HL-60/S4 treated with retinoic acid at 250 ng/mL for 4 days and 3 days (cell line): ENCODE results near the gene CCNG1.
"Not testable (repeated sequence)": the region's sequence is repeated elsewhere in the genome, so short reads cannot be mapped to it uniquely, and the experiment has no call there.

Experiments used
- in situ Hi-C: fragments of 300-500 bp; cut with MboI; formaldehyde crosslinking; loops from 2 replicates; pipeline ENCODE4 v1.7.0; 2022; ENCODE audit warnings: low sequenced_read_pairs

The CCNG1 gene

DNA sequence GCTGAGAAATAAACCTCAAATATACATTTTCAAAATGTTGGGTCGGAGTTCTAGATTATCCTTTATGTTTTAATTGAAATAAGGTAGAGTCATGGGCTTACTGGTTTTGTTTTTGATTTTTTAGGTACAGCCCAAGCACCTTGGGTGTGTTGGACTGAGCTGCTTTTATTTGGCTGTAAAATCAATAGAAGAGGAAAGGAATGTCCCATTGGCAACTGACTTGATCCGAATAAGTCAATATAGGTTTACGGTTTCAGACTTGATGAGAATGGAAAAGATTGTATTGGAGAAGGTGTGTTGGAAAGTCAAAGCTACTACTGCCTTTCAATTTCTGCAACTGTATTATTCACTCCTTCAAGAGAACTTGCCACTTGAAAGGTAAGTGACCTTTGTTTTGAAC, 3.6 kb downstream of the CCNG1 start:
- in situ Hi-C loops = no loop called here

- in situ Hi-C loops = no loop called here
Measured at GRCh38 chr5:163444526-163444925, 7.1 kb downstream of the CCNG1 start.

GRCh38 chr5:163445345-163445744, 8.0 kb downstream of the CCNG1 start:
- in situ Hi-C loops = no loop called here

- in situ Hi-C loops = no loop called here
Measured at GRCh38 chr5:163447191-163447590, 9.8 kb downstream of the CCNG1 start.

- in situ Hi-C loops = no loop called here
Measured at GRCh38 chr5:163447875-163448274, 10.5 kb downstream of the CCNG1 start.

DNA sequence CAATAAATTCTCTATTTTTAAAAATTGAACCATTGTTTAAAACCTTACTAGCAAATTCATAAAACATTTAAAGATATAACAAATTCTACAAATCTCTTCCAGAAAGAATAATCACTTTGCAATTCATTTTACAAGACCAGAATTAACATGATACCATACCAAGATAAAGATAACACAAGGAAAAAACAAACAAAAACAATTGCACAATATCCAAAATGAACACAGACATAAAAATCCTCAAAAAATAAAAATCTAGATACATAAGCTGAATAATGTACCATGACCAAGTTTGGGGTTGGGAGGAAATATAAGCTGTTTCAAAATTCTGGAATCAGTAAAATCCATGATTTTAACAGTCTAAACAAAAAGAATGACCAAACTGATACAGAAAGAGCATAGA, 11.1 kb downstream of the CCNG1 start:
- in situ Hi-C loops = no loop called here

DNA sequence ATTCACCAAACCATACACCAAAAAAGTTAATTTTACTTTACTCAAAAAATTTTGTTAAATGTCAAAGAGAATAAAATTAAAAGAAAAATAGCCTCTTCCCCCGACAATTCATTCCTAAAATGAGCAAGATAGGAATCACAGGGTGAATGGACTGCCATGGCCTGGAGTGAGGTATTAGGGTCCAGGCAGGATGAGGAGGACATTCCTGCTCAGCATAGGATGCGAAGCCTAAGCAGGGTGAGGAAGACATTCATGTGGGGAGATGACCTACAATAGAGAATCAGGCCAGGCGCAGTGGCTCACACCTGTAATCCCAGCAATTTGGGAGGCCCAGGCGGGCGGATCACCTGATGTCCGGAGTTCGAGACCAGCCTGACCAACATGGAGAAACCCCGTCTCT, 14.1 kb downstream of the CCNG1 start:
- in situ Hi-C loops = no loop called here

DNA sequence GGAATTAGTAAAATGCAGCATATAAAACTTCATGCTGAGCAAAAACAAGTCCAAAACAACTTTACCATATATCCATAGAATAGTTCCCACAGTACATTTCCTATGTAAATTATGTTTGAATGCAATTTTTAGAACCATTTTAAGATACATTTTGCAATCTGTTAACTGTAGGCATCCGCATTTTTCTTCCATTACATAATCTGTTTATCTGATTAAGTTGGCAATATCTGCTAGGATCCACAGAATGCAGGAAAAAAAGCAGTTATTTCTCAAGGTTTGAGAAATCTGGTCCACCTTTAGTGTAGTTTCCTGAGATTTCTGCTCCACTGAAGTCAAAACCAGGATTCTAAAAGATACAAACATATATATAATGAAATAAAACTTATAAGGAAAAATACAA, 16.3 kb downstream of the CCNG1 start:
- in situ Hi-C loops = no loop called here

DNA sequence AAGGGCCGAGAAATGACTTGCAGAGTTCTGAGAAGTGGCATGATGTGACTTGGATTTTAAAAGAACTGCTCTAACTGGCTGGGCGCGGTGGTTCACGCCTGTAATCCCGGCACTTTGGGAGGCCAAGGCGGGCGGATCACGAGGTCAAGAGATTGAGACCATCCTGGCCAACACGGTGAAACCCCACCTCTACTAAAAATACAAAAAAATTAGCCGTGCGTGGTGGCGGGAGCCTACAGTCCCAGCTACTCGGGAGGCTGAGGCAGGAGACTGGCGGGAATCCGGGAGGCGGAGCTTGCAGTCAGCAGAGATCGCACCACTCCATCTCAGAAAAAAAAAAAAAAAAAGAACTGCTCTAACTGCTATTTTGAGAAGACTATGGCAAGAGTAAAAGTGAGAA, 18.0 kb downstream of the CCNG1 start:
- in situ Hi-C loops = not testable (repeated sequence)

DNA sequence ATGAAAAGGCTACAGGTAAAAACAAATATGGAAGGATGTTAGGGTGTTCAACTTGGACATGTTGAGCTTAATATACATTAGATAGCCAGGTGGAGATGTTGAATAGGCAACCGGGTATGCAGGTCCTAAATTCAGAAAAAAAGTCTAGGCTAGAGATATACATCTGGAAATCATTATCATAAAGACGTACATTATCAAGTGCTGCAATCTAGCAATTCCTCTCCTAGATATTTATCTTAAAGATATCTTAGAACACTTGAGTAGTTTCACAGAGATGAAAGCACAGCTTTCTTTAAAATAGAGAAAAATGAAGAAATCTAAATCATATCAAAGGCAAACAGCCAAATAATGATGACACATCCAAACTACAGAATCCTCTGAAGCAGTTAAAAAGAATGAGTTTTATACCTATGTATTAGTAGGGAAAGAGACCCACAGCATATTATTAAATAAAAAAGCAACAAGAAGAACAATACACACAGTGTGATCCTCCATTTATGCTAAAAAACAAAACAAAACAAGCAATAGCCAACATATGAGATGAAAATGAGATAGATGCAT, 18.7 kb downstream of the CCNG1 start:
- in situ Hi-C loops = no loop called here

DNA sequence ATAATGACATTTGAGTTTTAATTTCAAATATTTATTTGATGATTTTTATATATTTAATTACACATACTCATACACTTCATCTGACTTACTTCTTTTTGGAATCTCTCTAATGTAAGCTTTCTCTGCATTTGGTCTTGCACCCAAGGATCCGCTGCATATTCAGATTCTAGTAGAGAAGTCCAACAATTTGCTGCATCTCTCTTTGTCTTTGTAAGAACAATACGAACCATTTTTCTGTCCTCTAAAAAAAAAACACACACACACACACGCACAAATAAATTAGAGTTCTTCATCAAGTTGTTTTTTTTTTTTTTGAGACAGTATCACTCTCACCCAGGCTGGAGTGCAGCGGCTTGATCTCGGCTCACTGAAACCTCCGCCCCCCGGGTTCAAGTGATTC, 19.4 kb downstream of the CCNG1 start:
- in situ Hi-C loops = no loop called here

GRCh38 chr5:163458778-163459385, 21.5 kb downstream of the CCNG1 start:
- in situ Hi-C loops = no loop called here

- in situ Hi-C loops = no loop called here
Measured at GRCh38 chr5:163459462-163459818, 22.0 kb downstream of the CCNG1 start.

DNA sequence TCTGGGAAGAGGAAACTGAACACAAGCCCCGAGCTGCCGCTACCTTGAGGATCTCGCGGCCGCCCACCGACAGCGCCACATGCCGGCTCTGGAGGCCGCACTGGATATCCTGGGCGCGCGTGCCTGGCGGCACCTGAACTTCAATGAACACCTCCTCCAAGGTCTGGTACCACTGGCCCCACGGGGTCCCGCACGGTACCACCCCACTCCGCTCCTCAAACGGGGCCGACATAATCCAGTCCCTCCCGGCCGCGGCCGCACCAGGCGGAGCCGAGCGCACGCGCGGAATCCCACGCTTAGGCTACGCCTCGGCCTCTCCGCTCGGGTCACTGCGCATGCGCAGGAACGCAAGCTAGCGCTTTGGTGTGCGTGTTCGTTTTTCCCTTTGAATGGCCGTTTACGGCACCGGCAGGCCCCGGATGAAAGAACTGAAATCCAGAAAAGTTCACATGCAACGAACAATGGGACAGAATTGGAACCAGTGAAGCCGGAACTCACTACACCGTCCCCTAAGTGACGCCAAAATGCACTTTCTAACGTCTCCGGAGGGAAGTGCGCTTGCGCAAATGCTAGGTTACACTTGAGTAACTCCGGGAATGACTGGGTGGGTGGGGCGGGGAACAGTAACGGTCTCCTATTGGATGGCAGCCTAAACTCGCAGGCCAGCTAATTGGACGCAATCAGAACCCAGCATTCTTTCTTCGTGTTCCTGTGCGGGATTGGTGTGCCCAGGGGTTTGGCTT, 22.6 kb downstream of the CCNG1 start, which contains the start of gene NUDCD2:
Gene NUDCD2, minus strand, starts transcription at position 284 of the 743 bp plus-strand sequence. Its CDS starts 52 bp downstream, at position 232.
- in situ Hi-C loops = no loop called here

DNA sequence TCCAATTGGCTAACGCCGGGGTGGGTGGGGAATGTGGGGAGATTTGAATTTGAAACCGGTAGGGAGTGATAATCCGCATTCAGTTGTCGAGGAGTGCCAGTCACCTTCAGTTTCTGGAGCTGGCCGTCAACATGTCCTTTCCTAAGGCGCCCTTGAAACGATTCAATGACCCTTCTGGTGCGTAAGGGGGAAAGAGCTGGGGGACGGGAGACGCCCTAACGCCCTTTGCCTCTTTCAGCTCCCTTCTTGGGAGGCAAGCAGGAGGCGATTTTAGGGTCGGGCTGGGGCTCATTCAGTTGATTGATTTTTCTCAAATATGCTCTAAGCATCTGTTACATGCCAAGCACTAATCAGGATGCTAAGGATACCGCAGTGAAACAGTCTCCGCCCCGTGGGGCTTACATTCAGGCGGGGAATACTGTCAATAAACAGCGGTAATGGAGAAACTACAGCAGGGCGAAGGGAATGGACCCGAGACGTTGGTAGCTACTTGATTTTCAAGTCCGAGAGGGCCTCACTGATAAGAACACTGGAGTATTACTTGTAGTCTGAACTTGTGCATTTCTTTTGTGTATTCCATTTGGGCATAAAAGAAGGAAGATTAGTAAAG, 23.3 kb downstream of the CCNG1 start, which contains the start of gene HMMR:
Gene HMMR, plus strand, starts transcription at position 71 of the 610 bp plus-strand sequence. Its CDS starts 61 bp downstream, at position 132.
- in situ Hi-C loops = no loop called here

DNA sequence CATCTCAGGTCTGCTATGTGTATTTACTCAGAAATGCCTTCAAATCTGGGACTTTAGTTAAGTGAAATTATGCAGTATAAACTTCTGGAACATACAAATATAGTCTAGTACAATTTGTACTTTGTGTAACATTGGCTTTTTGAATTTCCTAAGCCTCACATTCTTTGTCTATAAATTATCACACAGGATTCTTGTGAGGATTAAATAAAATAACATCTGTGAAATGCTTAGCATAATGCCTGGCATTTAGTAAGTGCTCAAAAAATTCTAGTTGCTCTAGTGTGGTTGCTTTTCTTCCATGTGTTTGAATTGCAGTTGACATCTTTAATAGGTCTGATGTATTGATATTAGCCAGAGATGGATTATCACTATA, 25.7 kb downstream of the CCNG1 start:
- in situ Hi-C loops = no loop called here

DNA sequence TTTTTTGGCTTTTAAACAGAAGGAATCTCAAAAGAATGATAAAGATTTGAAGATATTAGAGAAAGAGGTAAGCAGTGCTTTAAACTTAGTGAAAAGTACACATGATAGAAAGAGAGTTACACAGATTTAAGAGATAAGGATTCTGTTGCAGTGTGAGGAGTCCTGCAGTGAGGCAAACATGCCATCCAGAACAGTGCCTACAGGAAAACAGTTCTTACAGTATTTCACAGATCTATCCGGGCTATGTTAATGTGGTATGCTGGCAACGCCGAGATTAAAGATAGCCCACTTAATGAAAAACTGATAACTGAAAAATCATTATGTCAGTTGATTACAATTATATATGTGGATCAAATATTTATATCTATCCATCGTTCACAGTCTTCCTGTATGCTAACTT, 30.3 kb downstream of the CCNG1 start:
- in situ Hi-C loops = no loop called here

DNA sequence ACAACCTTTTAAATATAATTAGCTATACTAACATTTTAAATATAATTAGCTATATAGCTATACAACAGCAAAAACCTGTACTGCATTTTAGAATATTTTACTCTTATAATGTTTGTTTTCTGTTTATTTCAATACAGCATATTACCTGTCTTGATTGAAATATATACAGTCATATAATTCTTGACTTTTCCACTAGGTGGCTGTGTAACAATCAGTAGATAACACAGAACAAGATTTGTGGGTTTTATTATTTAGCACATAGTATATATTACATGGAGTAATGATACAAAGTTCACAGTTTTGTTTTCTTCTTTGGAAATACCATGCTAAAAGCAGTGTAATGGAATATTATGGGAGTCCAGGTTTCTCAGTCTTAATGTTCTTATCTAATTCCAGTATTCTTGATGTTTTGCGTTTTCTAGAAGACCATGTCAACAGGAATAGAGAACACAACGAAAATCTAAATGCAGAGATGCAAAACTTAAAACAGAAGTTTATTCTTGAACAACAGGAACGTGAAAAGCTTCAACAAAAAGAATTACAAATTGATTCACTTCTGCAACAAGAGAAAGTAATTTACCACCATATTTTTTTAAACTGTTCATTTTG, 36.3 kb downstream of the CCNG1 start:
- in situ Hi-C loops = no loop called here

- in situ Hi-C loops = no loop called here
Measured at GRCh38 chr5:163475411-163475810, 38.0 kb downstream of the CCNG1 start.

DNA sequence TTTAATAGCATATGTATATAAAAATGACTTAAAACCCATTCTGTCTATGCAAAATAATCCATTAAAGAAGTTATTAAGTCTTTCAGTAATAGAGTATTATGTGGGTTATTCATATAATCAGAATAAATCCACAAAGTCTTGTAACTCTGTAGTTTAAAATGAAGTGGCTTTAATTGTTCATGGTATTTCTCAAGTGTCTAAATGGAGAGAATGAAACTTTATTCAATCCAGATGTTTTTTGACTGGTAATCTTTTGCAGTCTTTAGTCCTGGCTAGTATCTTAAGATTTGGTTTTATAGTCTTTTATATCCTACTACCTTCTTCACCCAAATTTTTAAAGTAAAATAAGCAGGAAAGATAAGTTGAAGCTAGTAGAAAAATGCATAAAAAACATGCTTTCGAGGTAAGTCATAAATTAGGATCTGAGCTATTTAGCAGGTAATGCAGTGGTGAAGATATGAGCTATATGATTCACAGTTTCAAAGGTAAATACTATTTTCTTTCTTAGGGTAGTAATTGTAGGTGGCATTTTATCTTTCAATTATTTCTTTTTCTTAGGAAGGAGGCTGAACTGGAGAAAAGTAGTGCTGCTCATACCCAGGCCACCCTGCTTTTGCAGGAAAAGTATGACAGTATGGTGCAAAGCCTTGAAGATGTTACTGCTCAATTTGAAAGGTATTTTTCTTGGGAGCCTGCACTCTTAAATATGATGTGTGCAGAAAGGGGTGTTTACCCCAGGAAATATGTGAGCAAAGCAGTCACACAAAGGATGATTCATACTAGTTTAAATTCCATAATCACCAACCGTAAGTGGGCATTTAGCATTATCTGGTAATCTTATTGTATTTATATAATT, 41.0 kb downstream of the CCNG1 start:
- in situ Hi-C loops = no loop called here

DNA sequence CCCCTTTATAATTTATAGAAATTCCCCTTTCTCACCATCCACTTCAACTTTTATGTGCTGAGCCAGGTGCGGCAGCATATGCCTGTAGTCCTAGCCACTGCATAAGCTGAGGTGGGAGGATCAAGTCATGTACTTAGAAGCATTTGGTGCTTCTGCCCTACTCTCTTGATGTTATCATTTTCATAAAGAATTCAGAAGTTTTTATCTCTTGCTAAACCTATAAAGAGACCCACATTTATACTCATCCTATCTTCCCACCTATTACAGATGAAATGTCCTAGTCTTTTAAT, 41.5 kb downstream of the CCNG1 start:
- in situ Hi-C loops = no loop called here
